ENCODE results near the gene HSP90AA1.
"Not testable (repeated sequence)": the region's sequence is repeated elsewhere in the genome, so short reads cannot be mapped to it uniquely, and the experiment has no call there.

The HSP90AA1 gene

DNA sequence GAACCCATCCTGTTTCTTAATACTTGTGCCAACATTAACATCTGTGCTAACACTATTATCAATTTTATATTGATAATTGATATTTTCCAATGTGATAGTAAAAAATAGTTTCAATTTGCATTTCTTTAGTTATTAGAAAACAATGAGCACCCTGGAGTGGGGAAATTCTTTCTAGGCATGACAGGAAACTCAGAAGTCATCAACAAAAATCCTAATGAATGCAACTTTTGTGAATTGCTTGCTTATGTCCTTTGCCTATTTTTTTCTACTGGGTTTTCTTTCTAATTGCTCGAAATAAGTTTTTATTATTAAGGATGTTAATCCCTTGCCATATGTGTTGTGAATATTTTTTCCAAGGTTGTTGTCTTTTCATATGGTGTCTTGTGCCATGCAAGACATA is 34.7 kb upstream of the HSP90AA1 start:
- H3K4me3 ChIP-seq (ENCODE audit: low read depth, low read length) = no peak overlapping the region
- TF ChIP-seq CTCF (IDR thresholded peaks at IDR 0.05; ENCODE audit: borderline replicate concordance, insufficient read depth, low read depth, low read length) = no peak

DNA sequence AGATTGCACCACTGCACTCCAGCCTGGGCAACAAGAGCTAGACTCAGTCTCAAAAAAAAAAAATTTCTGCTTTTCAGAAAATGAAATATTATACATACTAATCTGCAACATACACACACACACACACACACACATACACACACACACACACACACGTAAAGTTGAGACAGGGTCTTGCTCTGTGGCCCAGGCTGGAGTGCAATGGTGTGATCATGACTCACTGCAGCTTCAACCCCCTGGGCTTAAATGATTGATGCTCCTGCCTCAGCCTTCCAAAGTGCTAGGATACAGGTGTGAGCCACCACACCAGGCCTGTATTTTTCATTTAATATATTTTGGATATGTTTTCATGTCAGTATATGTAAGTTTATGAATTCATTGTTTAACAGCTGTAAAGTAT is 34.0 kb upstream of the HSP90AA1 start:
- no peak overlapping the region for H3K4me3 ChIP-seq (ENCODE audit: low read depth, low read length)

GRCh38 chr14:102117852-102118251 is 31.0 kb upstream of the HSP90AA1 start:
- no peak overlapping the region for H3K4me3 ChIP-seq (ENCODE audit: low read depth, low read length)
- no peak for TF ChIP-seq CTCF (IDR thresholded peaks at IDR 0.05; ENCODE audit: borderline replicate concordance, insufficient read depth, low read depth, low read length)

More for the DNA sequence above, 34.0 kb upstream of the HSP90AA1 start:
- no peak for TF ChIP-seq CTCF (IDR thresholded peaks at IDR 0.05; ENCODE audit: borderline replicate concordance, insufficient read depth, low read depth, low read length)

GRCh38 chr14:102116361-102117180 is 29.7 kb upstream of the HSP90AA1 start:
- H3K4me3 ChIP-seq (ENCODE audit: low read depth, low read length) = no peak overlapping the region
- TF ChIP-seq CTCF (IDR thresholded peaks at IDR 0.05; ENCODE audit: borderline replicate concordance, insufficient read depth, low read depth, low read length) = no peak

DNA sequence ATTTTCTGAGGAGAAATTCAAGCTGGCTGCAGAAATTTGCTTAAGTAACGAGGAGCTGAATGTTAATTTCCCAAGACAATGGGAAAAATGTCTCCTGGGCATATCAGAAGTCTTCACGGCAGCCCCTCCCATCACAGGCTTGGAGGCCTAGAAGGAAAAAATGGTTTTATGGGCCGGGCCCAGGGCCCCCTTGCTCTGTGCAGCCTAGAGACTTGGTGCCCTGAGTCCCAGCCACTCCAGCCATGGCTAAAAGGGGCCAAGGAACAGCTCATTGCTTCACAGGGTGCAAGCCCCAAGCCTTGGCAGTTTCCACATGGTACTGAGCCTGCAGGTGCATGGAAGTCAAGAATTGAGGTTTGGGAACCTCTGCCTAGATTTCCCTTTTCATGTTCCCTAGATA is 24.3 kb upstream of the HSP90AA1 start:
- no peak overlapping the region for H3K4me3 ChIP-seq (ENCODE audit: low read depth, low read length)
- no peak for TF ChIP-seq CTCF (IDR thresholded peaks at IDR 0.05; ENCODE audit: borderline replicate concordance, insufficient read depth, low read depth, low read length)

GRCh38 chr14:102109332-102109731 is 22.5 kb upstream of the HSP90AA1 start:
- not testable (repeated sequence) for H3K4me3 ChIP-seq (ENCODE audit: low read depth, low read length)

DNA sequence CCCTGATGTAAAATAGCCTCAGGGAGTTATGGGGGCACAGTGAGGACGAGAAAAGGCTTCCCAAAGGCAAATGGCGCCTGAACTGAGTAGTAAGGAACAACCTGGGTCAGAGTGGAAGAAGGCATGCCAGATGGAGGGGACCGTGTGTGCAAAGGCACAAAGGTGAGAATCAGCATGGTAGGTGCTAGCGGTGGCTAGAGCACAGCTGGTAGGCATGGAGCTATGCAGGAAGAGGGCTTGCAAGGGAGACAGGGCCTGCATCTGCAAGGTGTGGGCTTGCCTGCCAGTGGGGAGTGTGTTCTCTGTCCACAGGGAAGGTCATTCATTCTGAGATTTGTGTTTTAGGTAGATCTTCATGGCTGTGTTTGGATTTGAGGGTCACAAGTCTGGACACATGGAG is 18.5 kb upstream of the HSP90AA1 start:
- no peak for TF ChIP-seq CTCF (IDR thresholded peaks at IDR 0.05; ENCODE audit: borderline replicate concordance, insufficient read depth, low read depth, low read length)
- no peak overlapping the region for H3K4me3 ChIP-seq (ENCODE audit: low read depth, low read length)
